Osteocyte (in vitro differentiated cells): ENCODE measurements around the gene KLLN. TPM values are rescaled to one million over a fixed set of nuclear protein-coding genes. Genes with fewer than 3 reads are reported as not detected.

ENCODE experiments used
- DNase-seq: peaks from one replicate; pipeline ENCODE4 v3.0.0; 2021; ENCODE audit warnings: mixed read lengths; ENCODE audit not compliant: unreplicated experiment; ENCODE audit errors: extremely low spot score
- H3K27ac Mint-ChIP-seq: one replicate; pipeline ENCODE4 v1.8.0; 2021; ENCODE audit warnings: mild to moderate bottlenecking, mixed read lengths; ENCODE audit not compliant: unreplicated experiment
- H3K27me3 Mint-ChIP-seq: one replicate; pipeline ENCODE4 v1.8.0; 2021; ENCODE audit warnings: mixed read lengths; ENCODE audit not compliant: unreplicated experiment
- H3K36me3 Mint-ChIP-seq: one replicate; pipeline ENCODE4 v1.8.0; 2021; ENCODE audit warnings: mixed read lengths; ENCODE audit not compliant: unreplicated experiment
- H3K4me1 Mint-ChIP-seq: one replicate; pipeline ENCODE4 v1.8.0; 2021; ENCODE audit warnings: mixed read lengths; ENCODE audit not compliant: unreplicated experiment
- H3K4me3 Mint-ChIP-seq: one replicate; pipeline ENCODE4 v1.8.0; 2021; ENCODE audit warnings: mild to moderate bottlenecking, moderate library complexity, mixed read lengths; ENCODE audit not compliant: unreplicated experiment
- H3K9me3 Mint-ChIP-seq: one replicate; pipeline ENCODE4 v1.8.0; 2021; ENCODE audit warnings: mixed read lengths; ENCODE audit not compliant: unreplicated experiment
- total RNA-seq: library from RNA; stranded (reverse); gene quantifications from 2 replicates; pipeline ENCODE4 v1.2.1, GENCODE V29; 2021
- TF ChIP-seq, protein P1 (sequence below): fragments of 200-600 bp; sonication (generic); IDR thresholded peaks from 2 replicates; pipeline ENCODE4 v1.5.0; 2021; ENCODE audit warnings: antibody characterized with exemption, mild to moderate bottlenecking, moderate library complexity

KLLN gene
- total RNA-seq, 1 donor from 2014 or later = 0.46 TPM

- H3K27ac Mint-ChIP-seq = no peak overlapping the region
- no peak for DNase-seq
- H3K9me3 Mint-ChIP-seq = no peaks in the 10 kb centered on the region
- H3K27me3 Mint-ChIP-seq = no peaks in the 10 kb centered on the region
- TF ChIP-seq, protein P1, sequence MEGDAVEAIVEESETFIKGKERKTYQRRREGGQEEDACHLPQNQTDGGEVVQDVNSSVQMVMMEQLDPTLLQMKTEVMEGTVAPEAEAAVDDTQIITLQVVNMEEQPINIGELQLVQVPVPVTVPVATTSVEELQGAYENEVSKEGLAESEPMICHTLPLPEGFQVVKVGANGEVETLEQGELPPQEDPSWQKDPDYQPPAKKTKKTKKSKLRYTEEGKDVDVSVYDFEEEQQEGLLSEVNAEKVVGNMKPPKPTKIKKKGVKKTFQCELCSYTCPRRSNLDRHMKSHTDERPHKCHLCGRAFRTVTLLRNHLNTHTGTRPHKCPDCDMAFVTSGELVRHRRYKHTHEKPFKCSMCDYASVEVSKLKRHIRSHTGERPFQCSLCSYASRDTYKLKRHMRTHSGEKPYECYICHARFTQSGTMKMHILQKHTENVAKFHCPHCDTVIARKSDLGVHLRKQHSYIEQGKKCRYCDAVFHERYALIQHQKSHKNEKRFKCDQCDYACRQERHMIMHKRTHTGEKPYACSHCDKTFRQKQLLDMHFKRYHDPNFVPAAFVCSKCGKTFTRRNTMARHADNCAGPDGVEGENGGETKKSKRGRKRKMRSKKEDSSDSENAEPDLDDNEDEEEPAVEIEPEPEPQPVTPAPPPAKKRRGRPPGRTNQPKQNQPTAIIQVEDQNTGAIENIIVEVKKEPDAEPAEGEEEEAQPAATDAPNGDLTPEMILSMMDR = no peak
- H3K4me1 Mint-ChIP-seq = peaks cover 5% of the 10 kb centered on the region
- no peaks in the 10 kb centered on the region for H3K36me3 Mint-ChIP-seq
- H3K4me3 Mint-ChIP-seq = no peak overlapping the region
These were observed 18.3 kb downstream of the KLLN start for GRCh38 chr10:87844837-87845623.

GRCh38 chr10:87843714-87844113, 19.6 kb downstream of the KLLN start:
- DNase-seq = no peak
- Mint-ChIP-seq H3K36me3 (no peaks in the 10 kb centered on the region), H3K27me3 (no peaks in the 10 kb centered on the region), H3K9me3 (no peaks in the 10 kb centered on the region), H3K27ac (no peak overlapping the region), H3K4me3 (no peak overlapping the region), H3K4me1 (peaks cover 5% of the 10 kb centered on the region)
- TF ChIP-seq, protein P1 = no peak

- no peak overlapping the region for H3K4me3 Mint-ChIP-seq
- peaks cover 5% of the 10 kb centered on the region for H3K4me1 Mint-ChIP-seq
- no peaks in the 10 kb centered on the region for H3K27me3 Mint-ChIP-seq
- TF ChIP-seq, protein P1 = no peak
- H3K36me3 Mint-ChIP-seq = no peaks in the 10 kb centered on the region
- DNase-seq = no peak
- peak overlapping the region; percentile 59 for H3K27ac Mint-ChIP-seq
- no peaks in the 10 kb centered on the region for H3K9me3 Mint-ChIP-seq
These were observed 20.4 kb downstream of the KLLN start for GRCh38 chr10:87842776-87843497.

- H3K4me3 Mint-ChIP-seq = no peak overlapping the region
- TF ChIP-seq, protein P1 = no peak
- no peaks in the 10 kb centered on the region for H3K36me3 Mint-ChIP-seq
- H3K27ac Mint-ChIP-seq = no peak overlapping the region
- no peak for DNase-seq
- H3K4me1 Mint-ChIP-seq = peaks cover 5% of the 10 kb centered on the region
- no peaks in the 10 kb centered on the region for H3K9me3 Mint-ChIP-seq
- H3K27me3 Mint-ChIP-seq = peaks cover 4% of the 10 kb centered on the region
These were observed 21.1 kb downstream of the KLLN start for GRCh38 chr10:87842220-87842641.

DNA sequence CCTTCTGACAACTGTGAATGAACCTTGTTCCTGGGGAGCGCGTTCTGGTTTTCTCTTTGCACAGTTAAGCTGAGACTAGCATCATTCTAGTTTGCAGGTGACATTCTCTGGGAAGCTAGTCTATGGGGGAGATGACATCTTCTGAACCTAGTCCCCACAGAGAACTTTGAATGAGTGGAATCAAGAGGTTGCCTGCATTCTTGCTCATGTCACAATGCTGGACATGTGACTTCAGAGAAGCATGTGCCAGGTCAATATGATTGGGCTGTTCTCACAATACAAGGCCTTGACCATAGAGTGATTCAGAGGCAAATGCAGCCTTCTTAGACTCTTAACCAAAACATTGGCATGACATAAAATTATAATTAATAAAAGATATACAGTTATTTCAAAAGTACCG, 22.1 kb downstream of the KLLN start:
- Mint-ChIP-seq H3K9me3 (no peaks in the 10 kb centered on the region), H3K27ac (no peak overlapping the region), H3K4me3 (no peak overlapping the region), H3K4me1 (peaks cover 5% of the 10 kb centered on the region), H3K27me3 (peaks cover 10% of the 10 kb centered on the region), H3K36me3 (no peaks in the 10 kb centered on the region)
- DNase-seq = no peak
- TF ChIP-seq, protein P1 = no peak
